ENCODE results near the gene MPIG6B.

MPIG6B gene

GRCh38 chr6:31739639-31740396 lies 16.6 kb downstream of the MPIG6B start, which contains the start of gene MSH5:
Gene MSH5 (plus strand): TSS chr6:31740005. CDS start chr6:31740467, 462 bp downstream.
- peak; percentile 98 for DNase-seq

DNA sequence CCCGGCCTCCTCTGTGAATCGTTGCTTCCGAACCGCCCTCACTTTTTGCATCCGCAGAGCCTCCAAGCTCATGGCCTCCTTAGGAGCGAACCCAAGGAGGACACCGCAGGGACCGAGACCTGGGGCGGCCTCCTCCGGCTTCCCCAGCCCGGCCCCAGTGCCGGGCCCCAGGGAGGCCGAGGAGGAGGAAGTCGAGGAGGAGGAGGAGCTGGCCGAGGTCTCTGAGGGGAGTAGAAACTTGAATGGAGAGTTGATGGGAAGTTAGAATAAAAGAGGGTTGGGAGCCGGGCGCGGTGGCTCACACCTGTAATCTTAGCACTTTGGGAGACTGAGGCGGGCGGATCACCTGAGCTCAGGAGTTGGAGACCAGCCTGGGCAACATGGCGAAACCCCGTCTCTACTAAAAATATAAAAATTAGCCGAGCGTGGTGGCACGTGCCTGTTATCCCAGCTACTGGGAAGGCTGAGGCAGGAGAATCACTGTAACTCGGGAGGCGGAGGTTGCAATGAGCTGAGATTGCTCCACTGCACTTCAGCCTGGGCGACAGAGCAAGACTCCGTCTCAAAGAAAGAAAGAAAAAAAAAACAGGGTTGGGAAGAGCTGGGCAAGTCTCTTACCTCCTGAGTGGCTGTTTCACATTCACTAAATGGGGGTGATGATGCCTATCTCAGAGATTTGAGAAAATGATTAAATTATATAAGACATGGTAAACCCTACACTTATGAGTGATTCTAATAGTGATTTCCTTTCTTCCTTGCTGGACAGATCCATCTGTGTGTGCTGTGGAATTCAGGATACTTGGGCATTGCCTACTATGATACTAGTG lies 17.4 kb downstream of the MPIG6B start:
- no peak for DNase-seq

DNA sequence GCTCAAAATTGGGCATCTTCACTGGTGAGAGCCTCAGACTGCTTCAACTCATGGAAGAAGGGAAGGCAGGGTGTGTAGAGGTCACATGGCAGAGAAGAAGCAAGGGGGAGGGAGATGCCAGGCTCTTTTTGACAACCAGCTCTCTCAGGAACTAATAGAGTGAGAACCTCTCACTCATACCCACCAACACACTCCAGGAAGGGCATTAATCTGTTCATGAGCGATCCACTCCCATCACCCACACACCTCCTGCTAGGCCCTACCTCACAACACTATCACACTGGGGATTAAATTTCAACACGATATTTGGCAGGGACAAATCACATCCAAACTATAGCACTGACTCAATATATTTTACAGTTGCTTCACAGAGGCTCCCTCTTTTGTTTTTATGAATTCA lies 18.6 kb downstream of the MPIG6B start:
- no peak for DNase-seq

GRCh38 chr6:31742894-31743293 lies 19.7 kb downstream of the MPIG6B start:
- DNase-seq = no peak

GRCh38 chr6:31744422-31744821 lies 21.2 kb downstream of the MPIG6B start:
- DNase-seq = no peak

DNA sequence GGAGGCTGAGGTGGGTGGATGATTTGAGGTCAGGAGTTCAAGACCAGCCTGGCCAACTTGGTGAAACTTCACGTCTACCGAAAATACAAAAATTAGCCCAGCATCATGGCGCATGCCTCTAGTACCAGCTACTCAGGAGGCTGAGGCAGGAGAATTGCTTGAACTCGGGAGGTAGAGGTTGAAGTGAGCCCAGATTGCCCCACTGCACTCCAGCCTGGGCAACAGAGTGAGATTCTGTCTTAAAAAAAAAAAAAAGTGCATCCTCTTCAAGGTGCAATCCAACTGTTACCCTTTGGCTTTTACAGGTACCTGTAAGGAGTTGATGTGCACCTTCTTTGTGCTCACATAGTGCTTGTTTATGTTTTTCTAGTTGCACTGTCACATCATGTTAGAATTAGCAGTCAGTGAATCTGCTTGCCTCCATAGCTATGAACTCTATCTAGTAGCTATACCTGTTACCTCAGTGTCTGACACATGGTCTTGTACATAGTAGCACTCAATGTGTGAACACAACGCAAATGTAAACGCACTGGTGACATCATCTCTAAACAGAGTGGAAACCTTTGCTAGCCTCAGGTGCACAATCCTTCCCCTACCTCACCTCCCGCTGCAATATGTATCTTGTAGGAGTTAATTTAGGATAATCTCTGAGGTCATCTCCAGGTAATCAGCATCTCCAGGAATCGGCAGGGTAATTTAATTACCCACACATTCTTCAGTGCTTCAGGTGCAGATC lies 26.3 kb downstream of the MPIG6B start:
- no peak for DNase-seq

DNA sequence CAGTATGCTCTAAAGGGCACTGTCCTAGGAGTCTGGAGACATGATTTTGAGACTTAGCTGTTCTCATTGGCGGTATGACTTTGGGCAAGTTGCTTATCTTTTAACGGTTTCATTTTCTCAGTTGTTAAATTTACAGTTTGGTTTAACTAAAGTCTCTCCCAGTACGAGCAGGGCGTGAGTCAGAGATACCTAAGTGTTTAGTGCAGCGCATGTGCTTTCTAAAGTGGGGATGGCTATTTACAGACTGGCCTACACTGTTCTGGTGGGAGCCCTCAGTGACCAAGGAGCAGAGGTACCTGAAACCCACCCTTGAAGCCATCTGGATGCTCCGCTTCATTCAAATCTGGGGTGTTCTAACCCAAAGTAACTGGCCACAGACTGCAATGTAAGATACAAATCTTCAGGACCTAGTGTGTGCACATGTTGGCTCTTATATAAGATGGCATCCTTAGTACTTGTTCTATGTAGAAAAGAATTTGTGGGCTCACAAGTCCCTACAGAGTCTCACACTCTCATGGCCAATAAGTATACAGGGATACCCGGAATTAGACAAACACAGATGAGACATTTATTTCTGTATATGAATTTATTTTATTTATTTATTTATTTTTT lies 27.3 kb downstream of the MPIG6B start:
- no peak for DNase-seq

- DNase-seq = no peak
These were observed 29.7 kb downstream of the MPIG6B start for GRCh38 chr6:31752739-31753319.

- no peak for DNase-seq
These were observed 35.1 kb downstream of the MPIG6B start for GRCh38 chr6:31758281-31758680.

DNA sequence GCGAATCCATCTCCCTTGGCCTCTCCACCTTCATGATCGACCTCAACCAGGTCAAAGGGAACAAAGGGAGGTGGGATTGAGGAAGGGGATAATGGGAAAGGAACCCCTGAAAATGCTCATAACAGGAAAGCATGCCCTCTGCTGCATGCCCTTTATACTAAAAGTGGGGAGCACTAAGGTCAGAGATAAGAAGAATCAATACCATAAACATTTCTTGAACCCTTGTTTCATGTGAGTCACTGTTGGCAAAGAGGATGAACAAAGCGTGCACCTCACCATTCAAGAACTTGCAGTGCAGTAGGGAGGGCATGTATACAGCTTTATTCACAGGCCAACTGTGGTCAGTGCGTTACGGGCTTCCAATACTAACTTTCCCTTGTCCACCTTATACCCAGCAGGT lies 37.6 kb downstream of the MPIG6B start:
- no peak for DNase-seq

GRCh38 chr6:31761343-31761742 lies 38.2 kb downstream of the MPIG6B start:
- DNase-seq = no peak

GRCh38 chr6:31762356-31762755 lies 39.2 kb downstream of the MPIG6B start, which contains the start of gene SAPCD1:
Gene SAPCD1 (plus strand): TSS chr6:31762656. CDS start chr6:31763055, 399 bp downstream.
- DNase-seq = no peak

- no peak for DNase-seq
These were observed 39.9 kb downstream of the MPIG6B start for GRCh38 chr6:31762878-31763618.

DNA sequence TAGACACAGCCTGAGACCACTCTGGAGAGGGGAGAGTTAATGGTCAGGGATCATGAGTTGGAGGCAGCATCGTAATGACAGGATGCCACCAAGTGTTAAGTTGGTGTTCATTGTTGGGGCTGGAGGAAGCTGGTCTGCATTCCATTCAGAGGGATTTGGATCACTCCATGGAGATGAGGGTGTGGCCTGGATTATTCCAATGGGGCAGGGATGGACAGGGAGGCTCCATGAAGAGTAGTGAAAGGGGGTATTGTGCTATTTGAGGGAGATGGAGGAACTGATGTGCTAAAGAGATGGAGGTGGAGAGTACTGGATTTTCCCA lies 40.4 kb downstream of the MPIG6B start:
- no peak for DNase-seq

DNA sequence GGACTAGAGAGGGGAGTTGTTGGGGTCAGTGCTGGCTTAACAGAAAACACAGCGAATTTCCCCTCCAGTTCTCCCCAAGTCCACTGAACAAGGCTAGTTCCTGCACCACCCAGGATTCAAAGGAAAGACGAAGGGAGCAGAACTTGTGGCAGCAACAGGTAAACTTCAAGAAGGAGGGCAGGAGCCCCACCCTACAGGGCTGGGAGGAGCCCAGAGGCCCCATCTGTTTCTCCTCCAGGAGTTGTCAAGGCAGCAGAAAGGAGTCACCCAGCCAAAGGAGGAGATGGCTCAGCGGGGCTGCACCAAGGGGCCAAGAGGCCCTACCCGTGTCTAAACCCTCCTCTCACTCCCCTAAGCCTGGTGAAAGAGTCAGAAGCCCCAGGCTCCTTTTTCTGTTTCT lies 41.0 kb downstream of the MPIG6B start:
- DNase-seq = no peak

DNA sequence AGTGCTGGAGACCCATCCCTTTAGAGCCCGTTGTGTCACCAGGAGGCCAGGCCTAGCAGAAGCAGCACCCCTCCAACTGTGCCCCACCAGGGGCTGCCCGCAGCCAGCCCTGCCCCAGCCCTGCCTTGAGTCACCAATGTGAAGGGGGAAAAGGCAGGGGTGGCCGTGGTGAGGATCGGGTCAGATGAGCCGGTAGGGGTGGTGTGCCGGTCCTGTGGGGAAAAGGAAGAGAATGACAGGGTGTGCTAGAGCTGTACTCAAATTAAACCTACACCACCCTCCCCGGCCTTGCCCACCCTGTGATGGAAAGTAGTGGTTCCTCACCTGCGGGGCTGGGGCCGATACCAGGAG lies 42.4 kb downstream of the MPIG6B start:
- DNase-seq = no peak

DNA sequence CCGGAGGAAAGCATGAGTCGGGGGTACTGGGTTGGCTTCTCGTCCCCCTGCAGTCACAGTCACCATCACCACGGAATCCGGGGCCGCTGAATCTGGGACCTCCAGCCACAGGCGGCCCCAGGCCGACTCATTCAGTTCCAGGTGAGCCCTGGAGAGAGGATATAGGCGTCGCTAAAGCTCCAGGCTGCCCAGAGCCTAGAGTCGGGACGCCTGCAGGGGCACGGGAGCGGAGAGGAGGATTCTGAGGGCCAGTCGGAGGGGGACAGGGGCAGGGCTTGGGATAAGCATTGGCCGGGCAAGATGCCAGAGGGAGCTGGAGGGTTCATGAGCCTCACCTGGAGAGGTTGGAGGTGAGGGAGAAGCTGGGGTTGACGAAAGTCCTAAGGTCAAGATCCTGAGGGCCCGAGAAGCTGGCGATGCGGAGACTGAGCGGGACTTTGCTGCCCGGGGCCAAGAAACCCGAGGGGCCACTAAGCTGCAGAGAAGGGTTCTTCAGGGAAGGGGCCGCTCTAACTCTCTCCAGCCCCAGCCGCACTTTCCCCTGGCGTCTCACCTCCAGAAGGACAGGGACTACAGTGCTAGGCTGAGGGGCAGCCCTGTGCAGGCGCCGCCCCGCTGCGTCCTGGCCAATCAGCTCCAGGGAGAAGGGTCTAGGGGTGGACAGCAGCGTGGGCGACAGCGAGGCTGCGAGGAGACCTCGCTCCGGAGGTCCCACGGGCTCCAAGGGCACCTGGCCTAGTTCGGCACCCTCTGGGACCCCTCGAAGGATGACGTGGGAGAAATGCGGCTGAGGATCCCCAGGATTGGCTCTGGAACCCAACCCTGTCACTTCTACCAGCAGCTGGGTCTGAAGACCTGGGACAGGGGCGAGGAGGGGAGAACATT lies 43.0 kb downstream of the MPIG6B start:
- DNase-seq = no peak

DNA sequence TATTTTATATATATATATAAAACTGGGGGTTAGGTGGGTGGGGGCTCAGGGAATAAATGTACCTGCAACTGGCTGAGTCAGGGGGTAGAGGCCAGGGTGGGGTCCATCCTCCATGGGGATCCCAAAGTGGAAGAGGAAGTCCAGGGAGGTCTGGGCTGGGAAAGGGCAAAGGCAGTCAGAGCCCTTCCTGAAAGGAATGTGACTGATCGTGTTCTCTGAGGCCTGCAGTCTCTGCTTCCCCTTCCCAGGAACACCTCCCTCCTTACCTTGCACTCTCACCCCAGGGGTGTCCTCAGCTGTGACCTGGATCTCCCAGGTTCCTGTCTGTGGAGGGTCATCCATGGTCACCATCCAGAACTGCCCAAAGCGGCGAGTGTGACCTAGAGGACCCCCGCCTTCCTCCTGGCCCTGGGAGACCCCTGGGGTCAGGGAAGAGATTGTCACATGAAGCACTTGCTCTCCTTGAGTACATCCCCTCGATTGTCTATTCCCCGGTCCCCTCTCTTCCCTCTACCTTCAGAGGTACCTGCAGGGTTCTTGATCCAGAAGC lies 44.0 kb downstream of the MPIG6B start:
- DNase-seq = no peak

DNA sequence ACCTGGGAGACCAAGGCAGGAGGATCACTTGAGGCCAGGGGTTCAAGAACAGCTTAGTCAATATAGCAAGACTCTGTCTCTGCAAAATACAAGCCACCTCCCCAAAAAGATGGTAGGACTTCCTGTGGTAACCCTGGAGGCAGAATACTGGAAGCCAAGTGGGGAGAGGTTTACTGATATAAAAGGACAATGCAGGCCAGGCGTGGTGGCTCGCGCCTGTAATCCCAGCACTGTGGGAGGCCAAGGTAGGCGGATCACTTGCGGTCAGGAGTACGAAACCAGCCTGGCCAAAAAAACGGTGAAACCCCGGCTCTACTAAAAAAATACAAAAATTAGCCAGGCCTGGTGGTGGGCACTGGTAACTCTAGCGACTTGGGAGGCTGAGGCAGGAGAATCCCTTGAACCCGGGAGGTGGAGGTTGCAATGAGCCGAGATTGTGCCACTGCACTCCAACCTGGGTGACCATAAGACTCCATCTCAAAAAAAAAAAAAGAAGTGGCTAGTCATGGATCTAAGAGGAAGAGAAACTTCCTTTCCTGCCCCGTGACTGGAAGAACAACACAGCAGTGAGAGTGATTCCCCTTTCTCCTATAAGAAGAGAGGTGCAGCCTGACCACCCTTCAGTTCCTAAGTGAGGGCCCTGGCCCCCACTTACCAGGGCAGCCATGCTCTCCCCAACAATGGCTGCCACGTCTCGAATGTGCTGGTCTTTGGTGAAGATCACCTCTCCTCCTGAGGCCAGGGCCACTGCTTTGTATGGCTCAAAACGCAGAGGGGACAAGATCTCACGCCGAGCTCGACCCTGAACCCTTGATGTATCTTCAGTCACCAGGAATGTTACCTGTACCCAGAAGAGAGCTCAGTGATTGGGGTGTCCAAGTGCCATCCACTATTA lies 45.4 kb downstream of the MPIG6B start:
- DNase-seq = no peak

Measured in CD4-positive, alpha-beta T cell treated with Interleukin-15 for 1 hour (primary cell).